Sigmoid colon (tissue), 7 donors: Measurements from ENCODE around the gene IGF2BP2. TPM values are rescaled to one million over a fixed set of nuclear protein-coding genes. Genes with fewer than 3 reads are reported as not detected.
"Not testable (repeated sequence)": the region's sequence is repeated elsewhere in the genome, so short reads cannot be mapped to it uniquely, and the experiment has no call there.

Experiments
- DNase-seq: peaks from one replicate; pipeline ENCODE4 v3.0.0-alpha.2; 2019
- H3K27ac ChIP-seq, 4 donors: fragments of 200-600 bp; sonication (generic); one replicate each; pipeline ENCODE4 v1.5.1; 2016 to 2019; ENCODE audit warnings: mild to moderate bottlenecking in 1 of 4
- H3K27me3 ChIP-seq, 3 donors: fragments of 200-600 bp; sonication (generic); one replicate each; pipeline ENCODE4 v1.5.1; 2019; ENCODE audit warnings: mild to moderate bottlenecking in 1 of 3
- H3K36me3 ChIP-seq, 4 donors: fragments of 200-600 bp; sonication (generic); one replicate each; pipeline ENCODE4 v1.5.1; 2016 to 2019
- H3K4me1 ChIP-seq, 4 donors: fragments of 200-600 bp; sonication (generic); one replicate each; pipeline ENCODE4 v1.5.1; 2017 to 2019
- H3K4me3 ChIP-seq, 4 donors: fragments of 200-600 bp; sonication (generic); one replicate each; pipeline ENCODE4 v1.5.1; 2017 to 2019; ENCODE audit warnings: mild to moderate bottlenecking in 2 of 4, moderate library complexity in 1 of 4
- H3K9me3 ChIP-seq, 4 donors: fragments of 200-600 bp in 3 of 4; sonication (generic) in 3 of 4; one replicate each; pipeline versions ENCODE4 v1.5.1 to v1.6.1; 2013 to 2019
- CTCF ChIP-seq, 4 experiments: fragments of 450-650 bp in 3 of 4; fragments of 200-600 bp in 1 of 4; IDR thresholded peaks; one replicate each; pipeline ENCODE4 v1.5.1; 2016 to 2019; ENCODE audit warnings: antibody characterized with exemption in 4 of 4, mild to moderate bottlenecking in 3 of 4, moderate library complexity in 2 of 4
- EP300 ChIP-seq, 4 donors: sonication (generic); formaldehyde crosslinking; IDR thresholded peaks; one replicate each; pipeline ENCODE4 v1.6.1; 2017; ENCODE audit warnings: antibody characterized with exemption in 4 of 4
- POLR2A ChIP-seq, 2 donors: fragments of 450-650 bp; IDR thresholded peaks; one replicate each; pipeline ENCODE4 v1.6.1; 2016; ENCODE audit warnings: antibody characterized with exemption in 2 of 2, mild to moderate bottlenecking in 2 of 2, moderate library complexity in 2 of 2
- POLR2AphosphoS5 ChIP-seq, 4 donors: sonication (generic); formaldehyde crosslinking; IDR thresholded peaks; one replicate each; pipeline ENCODE4 v1.6.1; 2017; ENCODE audit warnings: antibody characterized with exemption in 4 of 4
- WGBS, 2 donors: extraction: QIAGEN DNeasy Blood & Tissue Kit; methylation state at CpG; one replicate each; pipeline ENCODE4 v1.1.7; 2013; 5-methylcytosine and 5-hydroxymethylcytosine counted together
- intact Hi-C: fragments of 100-400 bp; cut with DNase I; formaldehyde crosslinking; loops from one replicate; pipeline ENCODE4 v1.15.1; 2023
- polyA plus RNA-seq, 3 donors: library from polyadenylated mRNA; stranded (reverse); fragments of 200-250 nt; gene quantifications; one replicate each; pipeline ENCODE4 v1.2.3, GENCODE V29; 2013
- total RNA-seq, 4 donors: library from RNA; depleted of rRNA; stranded (reverse); fragments of >200 nt; gene quantifications; one replicate each; pipeline ENCODE4 v1.1.0, GENCODE V29; 2016
- donor health status: healthy with polysubstance abuse.
- donor health status: Bipolar disorder and iron deficiency.
- donor health status: healthy.

IGF2BP2 gene
- total and polyA plus RNA-seq, 7 donors: 6.3 to 20.7 (median 14.7) TPM

DNA sequence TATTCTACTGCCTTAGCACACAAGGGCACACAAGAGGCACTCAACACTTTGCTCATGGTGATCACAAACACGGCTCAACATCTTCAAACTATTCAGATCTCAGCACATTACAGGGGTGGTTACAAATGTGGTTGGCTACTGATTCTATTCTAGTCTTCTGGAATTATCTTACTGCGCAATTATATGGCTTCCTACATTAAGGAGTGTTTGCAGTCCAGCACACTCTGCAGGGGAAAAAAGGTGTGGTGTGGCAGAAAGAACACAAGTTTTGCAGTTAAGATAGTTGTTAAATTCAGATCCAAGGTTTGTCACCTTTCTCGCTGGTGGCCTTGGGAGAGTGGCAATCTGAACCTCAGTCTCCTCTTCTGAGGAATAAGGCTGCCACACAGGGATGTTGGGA lies 31.9 kb downstream of the IGF2BP2 start:
- no peak for DNase-seq
- intact Hi-C loops: no loop called here
- WGBS, 2 donors: 20 to 76% methylated on average over 3 of the region's 3 CpGs
- no peak overlapping the region for H3K27ac ChIP-seq
- no peaks in the 10 kb centered on the region for H3K36me3 ChIP-seq
- no peak for TF ChIP-seq CTCF (IDR thresholded peaks at IDR 0.05)
- TF ChIP-seq POLR2AphosphoS5 (IDR thresholded peaks at IDR 0.05): no peak
- no peak for TF ChIP-seq EP300 (IDR thresholded peaks at IDR 0.05)
- no peak for TF ChIP-seq POLR2A (IDR thresholded peaks at IDR 0.05)
- no peaks in the 10 kb centered on the region for H3K27me3 ChIP-seq
- H3K4me3 ChIP-seq: no peak overlapping the region
- no peaks in the 10 kb centered on the region for H3K4me1 ChIP-seq
- H3K9me3 ChIP-seq: no peaks in the 10 kb centered on the region

GRCh38 chr3:185789891-185790830 lies 34.7 kb downstream of the IGF2BP2 start:
- 63 to 72% methylated on average over 5 of the region's 5 CpGs for WGBS, 2 donors
- Histone ChIP-seq H3K4me1 (no peaks in the 10 kb centered on the region), H3K36me3 (no peaks in the 10 kb centered on the region), H3K27ac (no peak overlapping the region), H3K4me3 (no peak overlapping the region), H3K9me3 (no peaks in the 10 kb centered on the region), H3K27me3 (no peaks in the 10 kb centered on the region)
- DNase-seq: no peak
- intact Hi-C loops: no loop called here
- TF ChIP-seq EP300 (IDR thresholded peaks at IDR 0.05): no peak
- TF ChIP-seq POLR2A (IDR thresholded peaks at IDR 0.05): no peak
- TF ChIP-seq POLR2AphosphoS5 (IDR thresholded peaks at IDR 0.05): no peak
- no peak for TF ChIP-seq CTCF (IDR thresholded peaks at IDR 0.05)

GRCh38 chr3:185789134-185789533 lies 35.7 kb downstream of the IGF2BP2 start:
- WGBS, 2 donors: 91 to 96% methylated on average over 2 of the region's 2 CpGs
- intact Hi-C loops: no loop called here
- H3K9me3 ChIP-seq: no peaks in the 10 kb centered on the region
- no peaks in the 10 kb centered on the region for H3K4me1 ChIP-seq
- no peaks in the 10 kb centered on the region for H3K36me3 ChIP-seq
- TF ChIP-seq EP300 (IDR thresholded peaks at IDR 0.05): no peak
- no peak for TF ChIP-seq POLR2A (IDR thresholded peaks at IDR 0.05)
- TF ChIP-seq CTCF (IDR thresholded peaks at IDR 0.05): no peak
- no peak for TF ChIP-seq POLR2AphosphoS5 (IDR thresholded peaks at IDR 0.05)
- H3K27me3 ChIP-seq: no peaks in the 10 kb centered on the region
- no peak overlapping the region for H3K27ac ChIP-seq
- no peak overlapping the region for H3K4me3 ChIP-seq
- DNase-seq: no peak

DNA sequence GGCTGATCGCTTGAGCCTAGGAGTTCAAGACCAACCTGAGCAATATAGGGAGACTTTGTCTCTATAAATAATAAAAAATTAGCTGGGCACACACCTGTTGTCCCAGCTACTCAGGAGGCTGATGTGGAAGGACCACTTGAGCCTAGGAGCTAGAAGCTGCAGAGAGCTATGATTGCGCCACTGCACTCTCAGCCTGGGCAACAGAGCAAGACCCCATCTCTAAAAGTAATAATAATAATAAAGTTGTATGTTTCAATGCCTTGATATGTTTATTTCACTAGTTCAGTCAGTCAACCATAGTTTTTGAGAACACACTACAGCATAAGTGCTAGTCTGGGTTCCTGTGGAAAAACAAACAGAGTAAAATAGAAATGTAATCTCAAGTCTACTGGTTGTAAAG lies 36.5 kb downstream of the IGF2BP2 start:
- no peaks in the 10 kb centered on the region for H3K27me3 ChIP-seq
- TF ChIP-seq EP300 (IDR thresholded peaks at IDR 0.05): no peak
- no peak overlapping the region for H3K4me3 ChIP-seq
- H3K4me1 ChIP-seq: no peaks in the 10 kb centered on the region
- no peaks in the 10 kb centered on the region for H3K9me3 ChIP-seq
- no peak for DNase-seq
- WGBS, 2 donors: 92 to 97% methylated on average over 2 of the region's 2 CpGs
- H3K36me3 ChIP-seq: no peaks in the 10 kb centered on the region
- intact Hi-C loops: no loop called here
- H3K27ac ChIP-seq: no peak overlapping the region

DNA sequence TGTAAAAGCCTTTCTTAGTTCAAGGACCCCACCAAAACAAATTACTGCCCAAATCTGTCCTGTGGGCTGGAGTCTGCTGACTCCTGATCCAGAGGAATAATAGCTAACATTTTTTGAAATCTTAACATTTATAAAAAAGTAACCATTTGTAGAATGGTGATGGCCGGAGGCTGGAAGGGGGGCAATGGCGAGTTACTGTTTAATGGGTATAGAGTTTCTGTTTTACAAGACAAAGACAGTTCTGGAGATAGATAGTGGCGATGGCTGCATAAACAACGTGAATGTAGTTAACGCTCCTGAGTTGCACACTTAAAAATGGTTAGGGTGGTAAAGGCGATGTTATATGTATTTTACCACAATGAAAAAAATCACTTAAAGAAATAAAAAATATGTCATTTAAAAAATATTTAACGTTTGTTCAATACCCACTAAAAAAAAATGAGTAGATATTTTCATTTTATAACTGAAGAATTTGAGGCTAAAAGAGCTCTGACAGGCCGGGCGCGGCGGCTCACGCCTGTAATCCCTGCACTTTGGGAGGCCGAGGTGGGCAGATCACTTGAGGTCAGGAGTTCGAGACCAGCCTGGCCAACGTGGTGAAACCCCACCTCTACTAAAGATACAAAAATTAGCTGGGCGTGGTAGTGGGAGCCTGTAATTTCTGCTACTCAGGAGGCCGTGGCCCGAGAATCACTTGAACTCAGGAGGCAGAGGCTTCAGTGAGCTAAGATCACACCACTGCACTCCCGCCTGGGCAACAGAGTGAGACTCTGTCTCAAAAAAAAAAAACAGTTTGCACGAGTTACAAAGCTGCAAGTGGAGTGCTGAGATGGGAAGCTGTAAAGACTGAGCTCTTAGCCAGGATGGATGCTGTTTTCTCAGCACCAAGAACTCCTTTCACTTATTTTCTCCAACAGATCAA lies 37.6 kb downstream of the IGF2BP2 start:
- H3K4me3 ChIP-seq: no peak overlapping the region
- 65 to 80% methylated on average over 20 of the region's 20 CpGs for WGBS, 2 donors
- H3K36me3 ChIP-seq: no peaks in the 10 kb centered on the region
- H3K27me3 ChIP-seq: no peaks in the 10 kb centered on the region
- intact Hi-C loops: no loop called here
- TF ChIP-seq POLR2AphosphoS5 (IDR thresholded peaks at IDR 0.05) (no peak), EP300 (IDR thresholded peaks at IDR 0.05) (no peak), CTCF (IDR thresholded peaks at IDR 0.05) (no peak), POLR2A (IDR thresholded peaks at IDR 0.05) (no peak)
- H3K27ac ChIP-seq: no peak overlapping the region
- DNase-seq: no peak
- H3K4me1 ChIP-seq: no peaks in the 10 kb centered on the region
- no peaks in the 10 kb centered on the region for H3K9me3 ChIP-seq

- H3K27ac ChIP-seq, H3K4me1 ChIP-seq, H3K27me3 ChIP-seq, intact Hi-C loops, H3K4me3 ChIP-seq, H3K9me3 ChIP-seq, H3K36me3 ChIP-seq, DNase-seq: not testable (repeated sequence)
- WGBS, 2 donors: 38 to 72% methylated on average over 8 of the region's 8 CpGs
Observed at GRCh38 chr3:185786258-185786657, 38.6 kb downstream of the IGF2BP2 start.
